HG03469 (cell line): ENCODE results near the gene STT3A.
"Not testable (repeated sequence)": the region's sequence is repeated elsewhere in the genome, so short reads cannot be mapped to it uniquely, and the experiment has no call there.

ENCODE experiments used
- ATAC-seq: cut with Tn5 transposase; IDR thresholded peaks from one replicate; pipeline ENCODE4 v1.9.1; 2021; ENCODE audit warnings: mild to moderate bottlenecking, moderate library complexity, moderate number of reproducible peaks; ENCODE audit not compliant: unreplicated experiment

The STT3A gene

DNA sequence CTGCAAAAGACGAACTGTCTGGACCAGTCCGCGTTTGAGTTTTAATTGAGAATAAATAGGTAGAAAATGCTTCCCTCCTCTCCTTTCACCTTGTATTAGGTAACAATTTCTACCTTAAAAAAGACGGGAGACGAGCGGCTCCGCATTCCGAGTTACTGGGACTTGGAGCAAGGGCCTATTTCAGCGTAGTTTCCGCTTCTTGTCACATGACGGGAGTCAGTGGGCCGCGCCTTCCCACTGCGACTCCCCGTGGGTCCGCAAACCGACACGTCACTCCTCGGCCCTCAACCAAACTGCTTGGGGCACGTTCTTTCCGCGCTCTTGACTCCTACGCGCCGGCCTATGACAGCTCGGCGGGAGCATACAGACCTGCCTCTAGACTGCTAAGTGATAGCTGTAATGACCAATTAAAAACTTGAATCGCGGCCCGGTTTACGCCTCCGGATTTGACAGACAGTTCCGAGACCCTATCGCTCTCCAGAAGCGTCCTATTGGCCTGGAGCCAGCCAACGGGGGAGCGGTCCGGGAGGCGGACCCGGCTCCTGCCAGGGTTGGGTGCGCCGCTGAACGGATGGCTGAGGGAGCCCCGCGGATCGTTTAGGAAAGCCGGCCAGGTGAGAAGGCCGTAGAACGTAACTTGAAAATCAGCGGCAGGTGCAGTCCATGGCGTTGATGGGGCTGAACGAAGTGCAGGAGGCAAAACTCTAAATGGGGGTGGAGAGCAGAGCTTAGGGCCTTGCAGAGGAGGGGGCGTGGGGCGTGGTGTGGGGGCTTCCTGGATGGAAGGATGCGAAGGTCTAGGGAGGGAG is at the start of gene STT3A:
Gene STT3A, plus strand, starts transcription at position 548 of the 809 bp plus-strand sequence. CDS start 3,064 bp downstream, outside the sequence.
- peak; percentile 93 for ATAC-seq

DNA sequence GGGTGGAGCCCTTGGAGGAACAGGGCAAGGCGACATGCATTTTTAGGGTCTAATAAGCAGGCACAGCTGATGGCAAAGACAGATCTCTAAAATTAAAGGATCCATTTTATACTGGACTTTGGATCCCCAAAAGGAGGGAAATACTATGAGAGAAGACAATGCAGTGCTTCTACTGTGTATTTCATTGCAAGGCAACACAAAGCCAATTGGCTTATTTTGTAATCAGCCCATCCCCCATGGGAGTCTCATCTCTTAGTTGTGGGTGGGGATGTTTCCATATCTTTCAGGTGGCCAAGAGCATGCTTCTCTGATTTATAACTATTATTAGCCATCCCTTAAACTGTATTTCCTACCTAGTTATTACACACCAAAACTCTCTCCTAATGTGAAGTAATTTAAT is 41.9 kb upstream of the STT3A start:
- no peak for ATAC-seq

DNA sequence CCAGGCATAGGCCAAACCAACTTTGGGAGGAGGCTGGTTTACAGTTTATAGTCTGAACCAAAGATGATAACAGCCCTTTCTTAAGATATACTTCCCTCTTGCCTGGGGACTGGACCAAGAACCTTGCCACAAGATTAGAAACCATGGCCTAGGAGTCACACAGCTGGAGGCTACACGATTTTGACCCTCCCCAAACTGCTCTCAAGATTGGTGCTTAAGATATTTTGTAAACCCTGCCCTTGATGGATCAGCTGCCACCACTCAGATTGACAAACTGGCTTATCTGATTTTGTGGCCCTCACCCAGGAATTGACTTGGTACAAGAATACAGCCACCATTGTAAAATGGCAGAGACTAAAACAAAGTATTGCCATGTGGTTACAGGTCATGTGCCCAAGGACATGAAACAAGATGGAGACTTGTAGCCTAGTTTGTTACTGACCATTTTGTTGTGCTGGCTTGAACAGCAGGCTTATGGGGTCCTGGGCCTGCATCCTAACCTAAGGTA is 40.8 kb upstream of the STT3A start:
- ATAC-seq: no peak

- ATAC-seq: no peak
These were observed 39.7 kb upstream of the STT3A start for GRCh38 chr11:125552927-125553326.

- no peak for ATAC-seq
These were observed 39.3 kb upstream of the STT3A start for GRCh38 chr11:125553357-125553756.

- no peak for ATAC-seq
These were observed 38.6 kb upstream of the STT3A start for GRCh38 chr11:125554038-125554437.

GRCh38 chr11:125559888-125560287 is 32.8 kb upstream of the STT3A start:
- ATAC-seq: no peak

- no peak for ATAC-seq
These were observed 30.7 kb upstream of the STT3A start for GRCh38 chr11:125561924-125562323.

GRCh38 chr11:125562430-125562829 is 30.2 kb upstream of the STT3A start:
- no peak for ATAC-seq

DNA sequence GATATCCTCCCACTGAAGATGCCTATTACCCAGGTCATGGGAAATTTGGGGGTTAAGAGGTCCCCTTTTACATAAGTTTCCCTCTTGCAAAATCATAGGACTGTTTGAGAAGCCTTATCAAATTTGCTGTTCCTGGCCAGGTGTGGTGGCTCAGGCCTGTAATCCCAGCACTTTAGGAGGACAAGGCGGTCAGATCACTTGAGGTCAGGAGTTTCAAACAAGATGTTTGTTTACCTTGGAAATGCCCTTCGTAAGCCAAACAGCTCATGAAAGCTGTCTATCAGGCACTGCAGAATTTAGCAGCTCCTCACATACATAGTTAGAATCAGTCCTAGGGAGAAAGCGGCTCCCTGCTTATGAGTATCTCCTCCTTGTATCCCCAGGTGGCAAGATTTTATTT is 28.3 kb upstream of the STT3A start:
- no peak for ATAC-seq

- no peak for ATAC-seq
These were observed 26.4 kb upstream of the STT3A start for GRCh38 chr11:125566235-125566634.

GRCh38 chr11:125568970-125569914 is 23.4 kb upstream of the STT3A start, which contains the start of gene EI24:
Gene EI24 (plus strand): TSS chr11:125569477. CDS start chr11:125572528, 3,051 bp downstream.
- peak; percentile 92 for ATAC-seq

GRCh38 chr11:125569915-125570621 is 22.6 kb upstream of the STT3A start:
- peak; percentile 26 for ATAC-seq

DNA sequence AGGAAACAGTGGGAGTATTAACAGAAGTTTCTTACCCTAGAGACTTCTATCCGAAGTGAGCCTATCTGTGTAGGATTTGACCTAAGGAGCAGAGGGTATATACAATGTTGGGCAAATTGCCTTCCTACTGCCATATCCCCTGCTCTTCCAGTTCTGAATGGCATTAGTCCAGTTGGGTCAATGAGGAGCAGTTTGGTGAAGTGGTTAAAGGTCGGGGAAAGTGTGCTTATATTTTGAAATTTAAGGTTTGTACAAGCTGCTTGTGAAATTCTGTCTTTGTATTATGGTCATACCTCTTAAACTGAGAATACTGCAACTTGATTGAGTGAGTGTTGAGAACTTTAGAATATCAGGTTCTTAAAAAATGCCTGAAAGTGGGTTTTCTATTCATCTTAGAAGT is 21.7 kb upstream of the STT3A start:
- no peak for ATAC-seq

DNA sequence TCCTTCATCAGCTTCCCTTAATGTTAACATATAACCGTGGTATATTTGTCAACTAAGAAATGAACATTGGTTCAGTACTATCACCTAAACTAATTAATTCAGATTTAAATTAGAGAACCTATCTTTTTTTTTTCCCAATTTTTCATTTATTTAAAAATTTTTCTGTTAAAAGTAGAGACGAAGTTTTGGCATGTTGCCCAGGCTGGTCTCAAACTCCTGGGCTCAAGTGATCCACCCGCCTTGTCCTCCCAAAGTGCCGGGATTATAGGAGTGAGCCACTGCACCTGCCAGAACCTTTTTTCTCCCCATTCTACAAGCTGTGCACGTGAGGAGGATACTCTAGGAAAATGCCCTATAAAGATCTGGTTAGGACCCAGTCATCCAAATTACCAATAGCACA is 19.7 kb upstream of the STT3A start:
- ATAC-seq: no peak

DNA sequence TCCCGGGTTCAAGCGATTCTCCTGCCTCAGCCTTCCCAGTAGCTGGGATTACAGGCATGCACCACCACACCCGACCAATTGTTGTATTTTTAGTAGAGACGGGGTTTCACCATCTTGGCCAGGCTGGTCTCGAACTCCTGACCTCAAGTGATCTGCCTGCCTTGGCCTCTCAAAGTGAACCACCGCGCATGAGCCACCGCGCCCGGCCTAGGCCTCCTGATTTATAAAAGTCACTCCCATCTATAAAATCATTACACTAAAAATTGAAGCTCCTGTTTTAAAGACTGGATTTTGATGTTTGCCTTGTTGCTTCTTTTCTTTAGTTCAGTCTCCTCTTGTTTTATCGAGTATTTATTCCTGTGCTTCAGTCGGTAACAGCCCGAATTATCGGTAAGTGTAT is 15.5 kb upstream of the STT3A start:
- not testable (repeated sequence) for ATAC-seq

DNA sequence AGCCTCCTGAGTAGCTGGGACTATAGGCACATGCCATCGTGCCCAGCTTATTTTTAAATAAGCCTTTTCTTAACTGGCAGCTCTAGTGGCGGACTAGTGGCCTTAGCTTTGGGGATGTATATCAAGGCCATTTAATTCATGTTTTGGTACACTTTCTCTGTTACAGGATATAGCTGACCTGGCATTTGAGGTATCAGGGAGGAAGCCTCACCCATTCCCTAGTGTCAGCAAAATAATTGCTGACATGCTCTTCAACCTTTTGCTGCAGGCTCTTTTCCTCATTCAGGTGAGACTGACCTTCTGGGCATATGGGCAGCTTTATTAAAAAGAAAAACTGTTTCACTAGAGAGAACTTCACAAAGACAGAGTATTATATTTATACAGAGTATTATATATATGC is 13.9 kb upstream of the STT3A start:
- ATAC-seq: no peak

GRCh38 chr11:125579811-125580210 is 12.8 kb upstream of the STT3A start:
- no peak for ATAC-seq

DNA sequence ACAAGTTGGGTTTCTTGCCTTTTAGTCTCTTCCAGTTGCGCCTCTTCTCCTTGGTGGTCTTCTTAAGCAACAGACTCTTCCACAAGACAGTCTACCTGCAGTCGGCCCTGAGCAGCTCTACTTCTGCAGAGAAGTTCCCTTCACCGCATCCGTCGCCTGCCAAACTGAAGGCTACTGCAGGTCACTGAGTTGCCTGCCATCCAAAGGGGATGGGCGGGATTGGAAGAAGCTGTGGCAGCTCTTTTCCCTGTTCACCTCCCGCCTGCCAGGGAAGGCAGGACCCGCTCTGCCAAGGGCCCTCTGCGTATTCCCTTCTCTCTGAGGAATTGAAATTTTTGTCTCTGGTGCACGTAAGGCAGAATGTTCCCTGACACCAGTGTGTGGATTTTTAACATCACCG is 9.2 kb upstream of the STT3A start:
- ATAC-seq: no peak

DNA sequence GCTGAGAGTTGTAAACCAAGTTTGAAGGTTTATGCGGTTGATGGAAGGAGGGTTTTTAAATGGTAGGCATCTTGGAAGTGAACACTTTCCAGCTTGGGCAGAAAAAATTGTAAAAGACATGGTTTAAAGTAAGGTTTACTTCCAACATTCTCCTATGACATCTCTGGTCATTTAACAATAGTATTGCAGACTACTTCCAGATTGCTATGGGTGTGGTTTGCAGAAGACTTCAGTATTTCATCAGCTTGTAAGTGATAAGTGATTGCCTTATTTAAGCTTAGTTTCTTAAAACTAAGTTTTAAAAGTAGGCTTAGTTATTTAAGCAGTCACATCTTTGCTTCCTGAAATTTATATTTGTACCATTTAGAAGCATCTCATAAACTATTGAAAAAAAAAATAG is 7.2 kb upstream of the STT3A start:
- no peak for ATAC-seq

GRCh38 chr11:125586623-125587022 is 6.0 kb upstream of the STT3A start:
- ATAC-seq: no peak
